GM12865 (cell line): ENCODE data around the gene SCIMP.
"Not testable (repeated sequence)": the region's sequence is repeated elsewhere in the genome, so short reads cannot be mapped to it uniquely, and the experiment has no call there.

ENCODE experiments used
- DNase-seq: peaks from one replicate; pipeline ENCODE4 v3.0.0; 2010; ENCODE audit warnings: low read depth
- H3K4me3 ChIP-seq: 2 replicates; pipeline ENCODE4 v1.5.1; 2011; ENCODE audit warnings: mild to moderate bottlenecking, low read depth, low read length, control low read depth
- TF ChIP-seq, protein P1 (sequence below): IDR thresholded peaks from 2 replicates; pipeline ENCODE4 v1.5.1; 2011; ENCODE audit warnings: low read length, control low read depth, low read depth, inconsistent platforms; ENCODE audit not compliant: insufficient read depth; ENCODE audit errors: missing control alignments

Gene SCIMP

GRCh38 chr17:5236938-5237540 lies 2.4 kb upstream of the SCIMP start:
- H3K4me3 ChIP-seq, result peak overlapping the region; percentile 73
- no peak for DNase-seq
- TF ChIP-seq, protein P1, sequence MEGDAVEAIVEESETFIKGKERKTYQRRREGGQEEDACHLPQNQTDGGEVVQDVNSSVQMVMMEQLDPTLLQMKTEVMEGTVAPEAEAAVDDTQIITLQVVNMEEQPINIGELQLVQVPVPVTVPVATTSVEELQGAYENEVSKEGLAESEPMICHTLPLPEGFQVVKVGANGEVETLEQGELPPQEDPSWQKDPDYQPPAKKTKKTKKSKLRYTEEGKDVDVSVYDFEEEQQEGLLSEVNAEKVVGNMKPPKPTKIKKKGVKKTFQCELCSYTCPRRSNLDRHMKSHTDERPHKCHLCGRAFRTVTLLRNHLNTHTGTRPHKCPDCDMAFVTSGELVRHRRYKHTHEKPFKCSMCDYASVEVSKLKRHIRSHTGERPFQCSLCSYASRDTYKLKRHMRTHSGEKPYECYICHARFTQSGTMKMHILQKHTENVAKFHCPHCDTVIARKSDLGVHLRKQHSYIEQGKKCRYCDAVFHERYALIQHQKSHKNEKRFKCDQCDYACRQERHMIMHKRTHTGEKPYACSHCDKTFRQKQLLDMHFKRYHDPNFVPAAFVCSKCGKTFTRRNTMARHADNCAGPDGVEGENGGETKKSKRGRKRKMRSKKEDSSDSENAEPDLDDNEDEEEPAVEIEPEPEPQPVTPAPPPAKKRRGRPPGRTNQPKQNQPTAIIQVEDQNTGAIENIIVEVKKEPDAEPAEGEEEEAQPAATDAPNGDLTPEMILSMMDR, result no peak

DNA sequence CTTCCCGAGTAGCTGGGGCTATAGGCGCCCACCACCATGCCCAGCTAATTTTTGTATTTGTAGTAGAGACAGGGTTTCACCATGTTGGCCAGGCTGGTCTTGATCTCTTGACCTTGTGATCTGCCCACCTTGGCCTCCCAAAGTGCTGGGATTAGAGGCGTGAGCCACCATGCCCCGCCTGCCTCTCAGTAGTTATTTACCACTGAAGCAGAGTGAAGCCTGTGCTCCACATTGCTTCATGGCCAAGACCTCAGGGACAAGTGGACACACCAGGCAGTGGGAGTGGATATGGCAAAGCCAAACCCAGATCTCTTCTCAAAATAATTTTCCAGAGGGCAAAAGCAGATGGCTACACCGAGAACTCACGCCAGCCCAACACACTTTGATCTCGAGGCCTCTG lies 1.2 kb downstream of the SCIMP start:
- H3K4me3 ChIP-seq, result peak overlapping the region; percentile 73
- DNase-seq, result not testable (repeated sequence)

- TF ChIP-seq, protein P1, result no peak
- peak overlapping the region; percentile 73 for H3K4me3 ChIP-seq
- DNase-seq, result peak; percentile 95
Measured at GRCh38 chr17:5226940-5227878, 7.5 kb downstream of the SCIMP start.

DNA sequence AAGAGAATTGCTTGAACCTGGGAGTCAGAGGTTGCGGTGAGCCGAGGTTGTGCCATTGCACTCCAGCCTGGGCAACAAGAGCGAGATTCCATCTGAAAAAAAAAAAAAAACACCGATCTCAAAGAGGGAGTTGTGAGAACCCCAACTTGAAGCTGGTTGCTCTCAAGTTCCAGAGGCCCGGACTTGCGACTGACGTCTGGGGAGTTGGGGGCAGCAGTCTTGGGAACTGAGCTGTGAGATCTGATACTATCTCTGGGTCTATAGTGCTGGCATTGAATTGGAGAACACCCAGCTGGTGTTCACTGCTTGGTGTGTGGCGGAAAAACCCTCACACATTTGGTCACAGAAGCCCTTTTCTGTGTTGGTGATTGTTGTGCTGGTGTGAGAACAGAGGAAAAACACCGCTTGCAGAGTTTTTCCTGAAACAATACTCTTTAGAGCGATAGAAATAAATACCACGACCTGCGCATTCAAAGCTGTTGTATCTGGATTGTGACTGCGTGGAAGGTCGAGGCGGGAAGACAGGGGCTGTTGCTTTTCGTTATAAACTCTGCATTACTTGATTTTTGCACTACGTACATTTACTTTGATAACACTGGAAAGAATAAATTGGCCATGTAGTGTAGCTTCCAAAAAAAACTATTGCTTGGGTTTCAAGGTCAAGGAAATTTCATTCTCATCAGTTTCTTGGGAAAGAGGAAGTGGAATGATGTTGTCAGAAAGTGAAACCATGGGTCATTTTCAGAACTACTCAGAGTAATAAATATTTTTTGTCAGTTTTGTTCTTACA lies 8.8 kb downstream of the SCIMP start:
- peak overlapping the region; percentile 73 for H3K4me3 ChIP-seq
- TF ChIP-seq, protein P1, result no peak
- peak; percentile 96 for DNase-seq

- peak; percentile 67 for DNase-seq
- not testable (repeated sequence) for H3K4me3 ChIP-seq
Measured at GRCh38 chr17:5221912-5222311, 12.7 kb downstream of the SCIMP start.

GRCh38 chr17:5220074-5220473 lies 14.6 kb downstream of the SCIMP start:
- no peak for DNase-seq
- H3K4me3 ChIP-seq, result no peak overlapping the region
- TF ChIP-seq, protein P1, result no peak

GRCh38 chr17:5219536-5219935 lies 15.1 kb downstream of the SCIMP start:
- H3K4me3 ChIP-seq, result no peak overlapping the region
- TF ChIP-seq, protein P1, result no peak
- DNase-seq, result no peak

GRCh38 chr17:5217562-5217961 lies 17.1 kb downstream of the SCIMP start:
- not testable (repeated sequence) for DNase-seq, H3K4me3 ChIP-seq
